ENCODE measurements around the gene NCF4.
A peak's percentile ranks its signal among the peaks of the same experiment; 100 is the strongest.

NCF4 gene

GRCh38 chr22:36926309-36926708 is 65.5 kb downstream of the NCF4 start:
- Mint-ChIP-seq H3K4me1 (peaks cover 24% of the 10 kb centered on the region), H3K9me3 (no peaks in the 10 kb centered on the region), H3K36me3 (peaks cover 14% of the 10 kb centered on the region), H3K4me3 (no peak overlapping the region), H3K27ac (peak overlapping the region; percentile 65)
- DNase-seq (ENCODE audit: low spot score in 2 of 2) (no peak), ATAC-seq (no peak)

- Mint-ChIP-seq H3K9me3 (no peaks in the 10 kb centered on the region), H3K36me3 (peaks cover 14% of the 10 kb centered on the region), H3K4me3 (no peak overlapping the region), H3K27ac (peak overlapping the region; percentile 65), H3K4me1 (peaks cover 22% of the 10 kb centered on the region)
- ATAC-seq (no peak), DNase-seq (ENCODE audit: low spot score in 2 of 2) (no peak)
Observed at GRCh38 chr22:36926721-36927435, 66.1 kb downstream of the NCF4 start.
